ELF-1 (cell line): ENCODE data around the gene EGLN2.
"Not testable (repeated sequence)": the region's sequence is repeated elsewhere in the genome, so short reads cannot be mapped to it uniquely, and the experiment has no call there.

Experiments
- DNase-seq: peaks from one replicate; pipeline ENCODE4 v3.0.0-alpha.2; 2016; ENCODE audit warnings: low read depth, low spot score

Gene EGLN2

GRCh38 chr19:40776364-40776763 lies 22.6 kb upstream of the EGLN2 start:
- no peak for DNase-seq

- DNase-seq = peak; percentile 97
These were observed 21.9 kb upstream of the EGLN2 start for GRCh38 chr19:40776932-40777644.

- no peak for DNase-seq
These were observed 21.4 kb upstream of the EGLN2 start for GRCh38 chr19:40777645-40777936.

- DNase-seq = peak; percentile 100
These were observed 20.9 kb upstream of the EGLN2 start, which contains the start of gene RAB4B for GRCh38 chr19:40777937-40778705. RAB4B (plus strand) TSS chr19:40778247; CDS start chr19:40778376, 129 bp downstream.

- peak; percentile 99 for DNase-seq
These were observed 20.2 kb upstream of the EGLN2 start for GRCh38 chr19:40778706-40779284.

GRCh38 chr19:40780582-40780981 lies 18.4 kb upstream of the EGLN2 start:
- no peak for DNase-seq

- no peak for DNase-seq
These were observed 17.9 kb upstream of the EGLN2 start for GRCh38 chr19:40781140-40781539.

GRCh38 chr19:40783711-40784110 lies 15.3 kb upstream of the EGLN2 start:
- DNase-seq = no peak

- DNase-seq = not testable (repeated sequence)
These were observed 14.8 kb upstream of the EGLN2 start for GRCh38 chr19:40784146-40784545.

GRCh38 chr19:40785526-40785925 lies 13.5 kb upstream of the EGLN2 start:
- no peak for DNase-seq

GRCh38 chr19:40786060-40787037 lies 12.6 kb upstream of the EGLN2 start:
- no peak for DNase-seq

GRCh38 chr19:40791349-40791748 lies 7.6 kb upstream of the EGLN2 start:
- no peak for DNase-seq

GRCh38 chr19:40791996-40792395 lies 7.0 kb upstream of the EGLN2 start:
- no peak for DNase-seq

- DNase-seq = no peak
These were observed 1.6 kb upstream of the EGLN2 start for GRCh38 chr19:40797166-40797962.

GRCh38 chr19:40797963-40798682 lies 868 bp upstream of the EGLN2 start:
- peak; percentile 90 for DNase-seq

- no peak for DNase-seq
These were observed 757 bp downstream of the EGLN2 start for GRCh38 chr19:40799558-40800338.

- no peak for DNase-seq
These were observed 1.5 kb downstream of the EGLN2 start for GRCh38 chr19:40800339-40800996.

GRCh38 chr19:40800997-40801377 lies 2.0 kb downstream of the EGLN2 start:
- DNase-seq = no peak
